ENCODE data around the gene TRAF4.

- TF ChIP-seq POLR2AphosphoS5 (IDR thresholded peaks at IDR 0.05; ENCODE audit: low read depth, low read length) (peak; percentile 76), SIN3A (IDR thresholded peaks at IDR 0.05; ENCODE audit: borderline replicate concordance, insufficient read depth, low read length) (peak; percentile 37; the same call in 1 of the 2 replicates), REST (IDR thresholded peaks at IDR 0.05; ENCODE audit: insufficient read depth in 1 of 2, low read depth in 2 of 2, low read length in 2 of 2) (no peak), TAF1 (IDR thresholded peaks at IDR 0.05; ENCODE audit: borderline replicate concordance, insufficient read depth, low read length) (peak; percentile 68; the same call in 1 of the 2 replicates)
Observed at GRCh38 chr17:28728364-28729200, 15.2 kb upstream of the TRAF4 start, which contains the start of gene NEK8.

Data from PFSK-1 (cell line).